AG04450 (cell line): ENCODE measurements around the gene ZNF318. TPM values are rescaled to one million over a fixed set of nuclear protein-coding genes. Genes with fewer than 3 reads are reported as not detected.
"Not testable (repeated sequence)": the region's sequence is repeated elsewhere in the genome, so short reads cannot be mapped to it uniquely, and the experiment has no call there.

Source experiments
- CTCF ChIA-PET: fragments of 300-600, 350-600 bp; formaldehyde crosslinking; extraction: SDS; loops from one replicate; lab custom pipeline; 2022; ENCODE audit warnings: antibody characterized with exemption, inconsistent platforms; lab: Charles Lee
- POLR2A ChIA-PET: fragments of 350-600 bp; formaldehyde crosslinking; extraction: SDS; loops from one replicate; lab custom pipeline; 2021; ENCODE audit warnings: antibody characterized with exemption, inconsistent platforms; lab: Yijun Ruan, JAX
- DNase-seq: peaks from one replicate; pipeline ENCODE4 v3.0.0-alpha.2; 2011; ENCODE audit warnings: low read depth, low spot score
- H3K27ac ChIP-seq: one replicate; pipeline ENCODE4 v1.5.1; 2012; ENCODE audit warnings: low read depth, low read length, control low read depth
- H3K27me3 ChIP-seq: one replicate; pipeline ENCODE4 v1.6.0; 2012; ENCODE audit warnings: low read length; ENCODE audit not compliant: control insufficient read depth, insufficient read depth
- H3K4me3 ChIP-seq: 2 replicates; pipeline ENCODE4 v1.5.1; 2011; ENCODE audit warnings: mild to moderate bottlenecking, low read depth, low read length, control low read depth
- H3K9me3 ChIP-seq: 2 replicates; pipeline ENCODE4 v1.5.1; 2012; ENCODE audit warnings: low read length; ENCODE audit not compliant: control insufficient read depth, insufficient read depth
- polyA plus RNA-seq: library from polyadenylated mRNA; depleted of rRNA; stranded (reverse); fragments of >200 nt; gene quantifications from 2 replicates; pipeline ENCODE4 v1.2.3, GENCODE V29; 2011
- TF ChIP-seq, protein P1 (sequence below): IDR thresholded peaks from 2 replicates; pipeline ENCODE4 v1.5.1; 2011; ENCODE audit warnings: low read depth, low read length, control low read depth, inconsistent platforms

The ZNF318 gene
- polyA plus RNA-seq, 1 experiment: 14.9 TPM

DNA sequence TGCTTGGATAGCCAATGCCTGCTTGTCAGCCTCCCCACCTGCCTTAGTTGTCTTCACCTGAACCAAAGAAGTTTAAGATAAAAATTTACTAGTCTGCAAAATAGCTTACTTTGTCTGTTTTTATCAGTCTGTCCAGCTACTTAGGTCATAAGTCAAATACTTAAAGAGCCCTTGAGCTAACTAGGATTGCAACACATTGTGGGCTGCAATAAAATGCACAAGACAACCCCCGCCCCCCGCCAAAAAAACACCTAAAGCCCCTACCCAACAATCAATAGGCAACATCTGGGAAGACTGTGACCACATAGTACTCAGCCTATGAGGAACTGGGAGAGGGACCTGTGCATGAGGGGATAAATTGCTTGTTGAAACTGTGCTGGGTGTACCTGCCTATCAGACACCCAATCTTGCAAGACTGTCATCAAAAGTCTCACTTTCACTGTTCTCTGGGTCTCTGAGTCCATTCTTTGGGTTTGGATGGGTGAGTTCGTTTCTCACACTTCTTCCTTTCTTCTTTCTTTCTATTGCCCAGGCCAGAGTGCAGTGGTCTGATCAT is 30.6 kb upstream of the ZNF318 start:
- DNase-seq: no peak
- ChIA-PET POLR2A (no interaction called here), CTCF (no interaction called here)
- TF ChIP-seq, protein P1, sequence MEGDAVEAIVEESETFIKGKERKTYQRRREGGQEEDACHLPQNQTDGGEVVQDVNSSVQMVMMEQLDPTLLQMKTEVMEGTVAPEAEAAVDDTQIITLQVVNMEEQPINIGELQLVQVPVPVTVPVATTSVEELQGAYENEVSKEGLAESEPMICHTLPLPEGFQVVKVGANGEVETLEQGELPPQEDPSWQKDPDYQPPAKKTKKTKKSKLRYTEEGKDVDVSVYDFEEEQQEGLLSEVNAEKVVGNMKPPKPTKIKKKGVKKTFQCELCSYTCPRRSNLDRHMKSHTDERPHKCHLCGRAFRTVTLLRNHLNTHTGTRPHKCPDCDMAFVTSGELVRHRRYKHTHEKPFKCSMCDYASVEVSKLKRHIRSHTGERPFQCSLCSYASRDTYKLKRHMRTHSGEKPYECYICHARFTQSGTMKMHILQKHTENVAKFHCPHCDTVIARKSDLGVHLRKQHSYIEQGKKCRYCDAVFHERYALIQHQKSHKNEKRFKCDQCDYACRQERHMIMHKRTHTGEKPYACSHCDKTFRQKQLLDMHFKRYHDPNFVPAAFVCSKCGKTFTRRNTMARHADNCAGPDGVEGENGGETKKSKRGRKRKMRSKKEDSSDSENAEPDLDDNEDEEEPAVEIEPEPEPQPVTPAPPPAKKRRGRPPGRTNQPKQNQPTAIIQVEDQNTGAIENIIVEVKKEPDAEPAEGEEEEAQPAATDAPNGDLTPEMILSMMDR: no peak
- Histone ChIP-seq H3K27ac (no peak overlapping the region), H3K27me3 (peaks cover 2% of the 10 kb centered on the region), H3K9me3 (no peaks in the 10 kb centered on the region), H3K4me3 (no peak overlapping the region)

DNA sequence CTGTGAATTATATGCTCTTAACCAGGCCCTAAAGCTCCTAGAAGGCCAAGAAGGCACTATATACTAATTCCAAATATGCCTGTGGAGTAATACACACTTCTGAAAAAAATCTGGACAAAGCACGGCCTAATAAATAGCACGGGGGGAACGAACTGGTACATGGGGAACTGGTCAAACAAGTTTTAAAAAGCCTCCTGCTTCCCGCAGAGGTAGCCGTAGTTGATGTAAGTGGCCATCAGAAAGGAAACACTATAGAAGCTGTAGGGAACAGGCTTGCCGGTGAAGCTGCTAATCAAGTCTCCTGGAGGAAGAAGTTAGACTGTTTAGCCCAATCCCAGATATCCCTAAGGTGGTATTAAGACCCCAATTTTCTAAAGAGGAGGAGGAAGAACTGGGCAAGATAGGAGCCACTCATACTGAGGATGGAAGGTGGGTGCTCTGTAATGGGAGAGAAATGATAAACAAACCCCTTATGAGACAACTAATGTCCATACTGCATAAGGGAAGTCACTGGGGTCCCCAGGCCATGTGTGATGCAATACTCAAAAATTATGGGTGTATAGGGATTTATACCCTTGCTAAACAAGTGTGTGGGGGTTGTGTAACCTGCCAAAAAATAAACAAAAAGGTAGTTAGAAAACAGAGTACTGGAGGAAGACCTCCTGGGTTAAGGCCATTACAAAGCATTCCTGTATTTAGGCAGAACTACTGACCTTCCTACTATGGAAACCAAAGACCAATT is 27.1 kb upstream of the ZNF318 start:
- Histone ChIP-seq H3K27ac (no peak overlapping the region), H3K27me3 (peaks cover 13% of the 10 kb centered on the region), H3K4me3 (no peak overlapping the region), H3K9me3 (no peaks in the 10 kb centered on the region)
- ChIA-PET POLR2A (interaction anchor here (0.5 kb wide), 1 partner anchor 64 kb away, joined by 3 read pairs; no protein-coding TSS in a partner anchor), CTCF (interaction anchor here (0.7 kb wide), 1 partner anchor 100 kb away, joined by 4 read pairs; no protein-coding TSS in a partner anchor)
- no peak for DNase-seq
- TF ChIP-seq, protein P1: no peak

DNA sequence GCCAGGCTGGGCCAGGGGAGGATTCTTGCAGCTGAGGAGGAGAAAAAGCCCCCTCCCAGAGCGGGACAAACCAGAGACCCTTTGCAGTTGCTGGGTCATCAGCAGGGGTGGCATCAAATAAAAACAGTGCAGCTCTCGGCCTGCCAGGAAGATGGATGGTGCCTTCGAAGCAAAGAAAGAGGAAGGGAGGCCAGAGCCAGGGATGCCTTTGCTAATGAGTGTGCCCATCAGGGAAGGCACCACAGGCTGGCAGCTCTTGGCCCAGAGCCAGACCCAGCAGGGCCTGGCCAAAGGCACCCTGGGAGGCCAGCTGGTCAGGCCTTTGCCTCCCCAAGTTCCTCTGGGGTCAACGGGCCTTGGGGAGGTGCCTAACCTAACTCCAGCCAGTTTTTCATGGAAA is 26.3 kb upstream of the ZNF318 start:
- H3K27me3 ChIP-seq: peaks cover 21% of the 10 kb centered on the region
- ChIA-PET CTCF (no interaction called here), POLR2A (interaction anchor here (0.7 kb wide), 1 partner anchor 234 kb away, joined by 4 read pairs; no protein-coding TSS in a partner anchor)
- no peak overlapping the region for H3K4me3 ChIP-seq
- H3K27ac ChIP-seq: no peak overlapping the region
- TF ChIP-seq, protein P1: no peak
- H3K9me3 ChIP-seq: no peaks in the 10 kb centered on the region
- DNase-seq: no peak

DNA sequence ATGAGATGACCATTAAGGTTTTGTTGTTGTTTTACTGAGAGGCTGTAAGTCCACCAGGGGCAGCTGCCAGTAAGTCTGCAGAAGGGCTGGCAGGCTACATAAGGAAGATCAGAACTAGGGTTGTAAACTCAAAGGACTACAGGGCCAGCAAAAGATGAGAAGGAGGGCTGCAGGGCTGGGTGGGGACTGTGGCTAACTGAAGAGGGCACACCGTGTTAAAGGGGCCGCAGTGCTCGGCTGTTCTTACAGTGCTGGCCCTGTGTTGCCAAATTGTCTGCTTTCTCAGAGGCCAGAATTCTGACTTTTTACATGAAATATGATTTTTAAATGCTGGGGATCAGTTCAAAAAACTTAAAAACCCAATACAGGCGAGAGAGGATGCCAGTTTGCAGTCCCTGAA is 25.5 kb upstream of the ZNF318 start:
- Histone ChIP-seq H3K27me3 (peaks cover 27% of the 10 kb centered on the region), H3K4me3 (no peak overlapping the region), H3K9me3 (no peaks in the 10 kb centered on the region), H3K27ac (no peak overlapping the region)
- no peak for DNase-seq
- POLR2A ChIA-PET: no interaction called here
- CTCF ChIA-PET: no interaction called here
- TF ChIP-seq, protein P1: no peak

DNA sequence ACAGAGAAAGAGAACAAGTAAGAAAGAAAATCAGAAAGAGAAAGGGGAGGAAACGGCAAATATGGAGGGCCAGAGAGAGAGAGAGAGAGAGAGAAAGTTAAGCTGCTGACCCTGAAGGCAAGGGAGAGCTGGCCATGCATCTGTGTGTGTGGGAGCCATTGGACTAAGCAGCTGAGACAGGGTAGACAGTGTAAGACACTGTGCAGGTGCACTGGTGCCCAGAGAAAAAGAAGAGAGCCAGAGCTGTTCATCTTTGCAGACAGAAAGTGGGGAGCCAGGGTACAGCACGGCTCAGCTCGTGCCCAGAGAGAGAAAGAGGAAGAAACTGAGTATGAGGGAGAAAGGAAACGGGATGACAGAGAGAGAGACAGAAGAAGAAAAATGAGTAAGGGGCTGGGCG is 24.2 kb upstream of the ZNF318 start:
- Histone ChIP-seq H3K27ac (no peak overlapping the region), H3K9me3 (no peaks in the 10 kb centered on the region), H3K27me3 (peaks cover 31% of the 10 kb centered on the region), H3K4me3 (no peak overlapping the region)
- TF ChIP-seq, protein P1: no peak
- ChIA-PET POLR2A (interaction anchor here (0.6 kb wide), 1 partner anchor 464 kb away, joined by 3 read pairs; no protein-coding TSS in a partner anchor), CTCF (no interaction called here)
- DNase-seq: no peak

DNA sequence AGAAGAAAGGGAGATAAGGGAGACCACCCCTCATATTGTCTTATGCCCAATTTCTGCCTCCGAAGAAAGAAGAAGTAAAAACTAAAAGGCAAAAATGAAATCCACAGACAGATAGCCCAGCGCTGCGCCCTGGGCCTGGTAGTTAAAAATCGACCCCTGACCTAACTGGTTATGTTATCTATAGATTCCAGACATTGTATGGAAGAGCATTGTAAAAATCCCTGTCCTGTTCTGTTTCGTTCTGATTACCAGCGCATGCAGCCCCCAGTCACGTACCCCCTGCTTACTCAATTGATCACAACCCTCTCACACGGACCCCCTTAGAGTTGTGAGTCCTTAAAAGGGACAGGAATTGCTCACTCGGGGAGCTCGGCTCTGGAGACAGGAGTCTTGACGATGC is 23.7 kb upstream of the ZNF318 start:
- H3K27ac ChIP-seq, H3K4me3 ChIP-seq, H3K9me3 ChIP-seq, DNase-seq, CTCF ChIA-PET: not testable (repeated sequence)
- POLR2A ChIA-PET: interaction anchor here (0.6 kb wide), 1 partner anchor 464 kb away, joined by 3 read pairs; no protein-coding TSS in a partner anchor
- peaks cover 31% of the 10 kb centered on the region for H3K27me3 ChIP-seq
